ENCODE data around the gene SHC4.
"Not testable (repeated sequence)": the region's sequence is repeated elsewhere in the genome, so short reads cannot be mapped to it uniquely, and the experiment has no call there.

Gene SHC4

DNA sequence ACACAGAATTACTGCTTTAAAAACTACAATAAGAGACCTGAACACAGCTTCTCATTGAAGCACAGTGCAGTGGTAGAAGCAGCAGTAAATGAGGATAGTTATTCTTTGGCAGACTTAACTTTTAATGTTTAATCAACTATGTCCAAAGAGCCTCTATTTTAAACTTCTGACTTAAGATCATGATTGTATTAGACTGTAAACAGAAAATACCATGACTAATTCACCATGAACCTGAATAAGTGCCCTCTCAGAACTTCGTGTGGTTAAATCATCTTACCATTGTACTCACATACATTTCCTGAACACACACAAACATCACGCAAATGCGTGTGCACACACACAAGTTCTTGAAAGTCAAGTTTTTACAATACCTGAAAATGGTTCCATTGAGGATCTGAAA, 166.8 kb downstream of the SHC4 start:
- no peak for DNase-seq (ENCODE audit: low read depth in 2 of 2)

DNA sequence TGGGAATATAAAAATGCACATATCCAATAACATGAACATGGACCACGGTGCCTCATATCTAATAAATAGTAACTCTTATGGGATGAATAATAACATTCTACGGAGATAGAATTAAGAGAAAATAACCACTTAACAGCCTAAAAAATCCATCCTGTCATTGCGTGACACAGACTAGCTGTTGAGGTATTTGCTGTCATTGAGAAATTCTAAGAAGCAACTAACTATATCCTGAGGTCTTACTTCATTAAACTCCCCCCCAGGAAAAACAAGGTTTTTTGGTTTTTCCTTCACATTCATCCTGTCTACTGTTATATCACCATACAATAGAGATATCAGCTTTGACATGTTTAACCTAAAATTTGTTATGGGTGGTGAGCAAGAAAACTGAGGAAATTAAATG, 167.2 kb downstream of the SHC4 start:
- DNase-seq (ENCODE audit: low read depth in 2 of 2): no peak

DNA sequence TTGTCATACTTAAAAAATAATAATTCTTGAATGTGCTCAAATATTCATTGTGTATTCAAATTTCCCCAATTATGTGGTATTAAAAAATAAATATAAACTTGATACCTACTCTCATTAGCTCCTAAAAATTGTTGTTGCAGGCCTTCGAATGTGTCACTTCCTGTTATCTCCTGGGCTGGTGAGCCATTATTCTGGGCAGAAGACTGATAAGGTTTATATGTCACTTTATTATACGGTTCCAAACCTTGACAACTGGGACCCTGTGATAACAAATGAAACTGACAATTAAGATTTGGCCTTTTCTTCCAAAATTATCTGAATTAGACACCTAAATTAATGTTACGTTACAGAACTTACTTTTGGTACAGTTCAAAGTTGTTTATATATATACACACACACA, 167.8 kb downstream of the SHC4 start:
- DNase-seq (ENCODE audit: low read depth in 2 of 2): no peak

DNA sequence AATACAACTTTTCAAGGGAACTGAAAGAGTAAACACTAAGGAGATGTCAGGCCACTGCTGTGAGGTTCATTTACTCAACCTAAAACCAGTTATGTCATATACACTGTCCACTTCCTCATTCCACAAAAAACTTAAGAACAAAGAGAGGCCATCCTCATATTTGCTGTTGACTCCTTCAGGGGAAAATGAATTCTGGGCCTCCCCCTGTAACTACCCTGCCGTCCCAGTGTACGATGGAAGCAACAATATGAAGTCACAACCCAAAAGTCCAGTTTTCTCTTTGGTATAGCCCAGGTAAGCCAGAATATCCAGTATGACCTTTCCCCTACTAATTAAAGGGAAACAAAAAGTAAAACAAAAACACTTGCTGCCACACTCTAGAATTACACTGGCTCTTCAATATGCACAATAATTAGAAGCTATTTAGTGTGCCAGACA, 169.0 kb downstream of the SHC4 start:
- no peak for DNase-seq (ENCODE audit: low read depth in 2 of 2)

DNA sequence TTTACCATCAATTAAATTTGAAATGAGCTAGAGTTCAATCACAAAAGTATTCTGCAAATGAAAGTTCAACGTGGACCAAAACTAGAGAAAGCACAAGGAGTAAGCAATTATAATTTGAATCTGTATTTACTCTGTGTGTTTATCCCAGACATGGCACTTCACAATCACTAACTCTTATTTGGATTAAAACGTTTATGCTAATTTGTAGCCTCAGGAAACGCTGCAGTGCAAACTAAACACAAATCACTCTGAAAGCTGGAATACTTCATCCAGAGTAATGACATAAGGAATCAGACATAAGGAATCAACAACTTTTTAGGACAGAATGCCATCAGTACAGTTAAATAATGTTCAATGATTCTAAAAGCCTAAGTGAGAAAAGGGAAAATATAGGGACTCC, 171.3 kb downstream of the SHC4 start:
- DNase-seq (ENCODE audit: low read depth in 2 of 2): no peak

DNA sequence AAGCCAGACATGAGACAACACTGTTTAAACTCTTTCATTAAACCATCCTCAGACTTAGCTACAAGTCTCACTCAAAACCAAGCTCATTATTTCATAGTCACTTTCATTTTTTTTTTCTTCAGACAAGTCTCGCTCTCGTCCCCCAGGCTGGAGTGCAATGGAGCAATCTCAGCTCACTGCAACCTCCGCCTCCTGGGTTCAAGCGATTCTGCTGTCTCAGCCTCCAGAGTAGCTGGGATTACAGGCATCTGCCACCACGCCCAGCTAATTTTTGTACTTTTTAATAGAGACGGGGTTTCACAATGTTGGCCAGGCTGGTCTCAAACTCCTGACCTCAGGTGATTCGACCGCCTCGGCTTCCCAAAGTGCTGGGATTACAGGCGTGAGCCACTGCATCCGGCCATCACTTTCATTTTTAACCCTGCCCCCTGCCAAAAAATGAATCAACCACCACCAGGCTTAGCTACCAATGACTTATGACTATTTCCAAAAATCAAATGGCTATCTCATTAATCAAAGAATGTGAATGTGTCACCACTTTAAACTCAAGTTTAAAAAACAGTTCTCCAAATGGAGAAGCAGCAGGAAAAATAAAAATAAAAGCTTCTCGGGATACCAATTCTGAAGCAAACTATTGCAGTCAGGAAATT, 173.1 kb downstream of the SHC4 start:
- DNase-seq (ENCODE audit: low read depth in 2 of 2): not testable (repeated sequence)

DNA sequence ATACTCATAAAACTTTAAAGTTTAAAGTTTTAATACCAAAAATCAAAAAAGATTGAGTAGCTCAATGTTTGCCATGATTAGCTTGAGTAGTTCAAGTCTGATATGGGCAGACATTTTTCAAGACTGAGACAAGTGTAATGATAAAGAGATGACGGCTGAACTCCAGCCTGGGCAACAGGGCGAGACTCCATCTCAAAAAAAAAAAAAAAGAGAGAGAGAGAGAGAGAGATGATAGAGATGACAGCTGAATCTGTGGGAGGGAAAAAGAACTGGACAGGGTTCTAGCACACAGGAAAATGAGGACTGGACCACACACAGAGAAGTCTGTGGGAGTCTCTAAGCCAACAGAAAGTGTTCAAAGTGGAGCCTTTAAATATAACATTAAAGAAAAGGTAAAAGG, 178.0 kb downstream of the SHC4 start:
- no peak for DNase-seq (ENCODE audit: low read depth in 2 of 2)

DNA sequence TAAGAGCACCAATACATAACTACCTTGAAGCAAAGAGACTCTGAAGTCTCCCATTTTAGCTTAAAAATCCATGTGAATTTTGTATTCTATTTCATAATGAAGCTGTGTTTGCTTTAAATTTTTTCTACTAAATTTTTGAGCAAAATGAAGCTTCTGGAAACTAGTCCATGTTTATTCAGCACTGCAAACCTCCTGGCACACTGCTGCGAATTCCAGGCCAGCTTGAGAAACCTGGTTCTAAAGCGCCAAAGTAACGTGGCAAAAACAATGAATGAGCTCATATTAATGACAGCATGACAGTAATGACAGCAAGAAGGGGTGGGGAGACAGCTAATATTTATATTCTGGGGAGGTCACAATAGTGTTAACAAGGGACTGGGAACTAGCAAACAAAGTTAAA, 178.5 kb downstream of the SHC4 start:
- DNase-seq (ENCODE audit: low read depth in 2 of 2): no peak

DNA sequence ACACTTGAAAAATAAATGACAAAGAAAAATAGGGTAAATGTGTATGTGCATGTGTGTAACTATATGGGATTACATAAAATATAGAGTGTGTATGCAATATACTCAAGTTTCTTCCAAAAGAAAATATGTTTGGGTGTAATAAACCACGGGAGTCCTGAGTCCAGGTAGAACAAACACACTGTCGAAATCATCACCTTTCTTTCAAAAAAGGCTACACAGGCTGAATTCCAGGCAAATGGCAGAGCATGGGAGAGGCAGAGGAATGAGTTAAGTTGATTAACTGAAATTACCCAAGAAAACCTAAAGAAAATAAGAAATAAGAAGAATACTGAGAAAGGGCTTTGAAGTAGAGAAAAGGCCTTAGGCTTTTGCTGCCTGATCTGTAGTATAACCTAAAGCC, 179.0 kb downstream of the SHC4 start:
- DNase-seq (ENCODE audit: low read depth in 2 of 2): no peak

DNA sequence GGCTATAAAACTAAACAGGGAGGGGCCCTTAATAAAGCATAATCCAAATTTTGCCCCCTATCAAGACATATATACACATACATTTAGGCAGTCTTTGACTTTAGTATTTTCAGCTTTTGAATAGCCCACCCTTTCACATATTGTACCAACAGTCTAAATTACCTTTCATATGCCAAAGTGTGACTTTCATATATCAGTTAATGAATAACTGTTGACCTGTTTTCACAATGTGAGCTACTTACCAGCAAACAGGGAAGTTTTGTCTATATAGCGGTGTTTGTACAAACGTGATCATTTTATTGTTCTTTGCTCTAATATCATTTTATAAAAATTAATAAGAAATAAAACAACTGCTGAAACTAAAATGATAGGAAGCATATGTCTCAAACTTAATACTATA, 180.8 kb downstream of the SHC4 start:
- no peak for DNase-seq (ENCODE audit: low read depth in 2 of 2)

DNA sequence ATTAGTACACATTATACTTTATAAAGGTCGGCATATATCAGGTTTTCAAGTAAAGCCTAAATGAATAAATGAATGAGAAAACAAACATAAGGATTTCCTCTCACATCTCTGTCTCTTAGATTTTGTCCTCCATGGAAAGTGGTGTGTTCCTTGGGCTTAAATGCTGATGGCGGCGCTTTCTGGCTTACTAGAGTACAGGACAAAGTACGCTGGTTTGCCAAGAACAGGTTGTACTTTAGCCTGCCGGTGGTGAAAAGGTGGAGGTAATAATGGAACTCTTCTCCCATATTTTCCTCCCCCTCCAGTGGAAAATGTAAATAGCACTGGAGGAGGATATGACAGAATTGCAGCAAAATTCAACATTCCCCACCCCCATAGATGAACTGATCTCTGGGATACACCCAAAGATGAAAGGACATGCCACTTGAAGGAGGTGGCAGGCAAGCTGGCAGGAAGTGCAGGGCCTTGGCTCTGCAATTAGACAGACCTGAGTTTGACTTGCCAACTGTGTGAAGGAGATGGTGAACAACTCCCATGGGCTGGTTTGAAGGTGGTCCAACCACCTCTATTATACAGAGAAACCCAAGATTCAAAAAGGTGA, 182.1 kb downstream of the SHC4 start:
- no peak for DNase-seq (ENCODE audit: low read depth in 2 of 2)

DNA sequence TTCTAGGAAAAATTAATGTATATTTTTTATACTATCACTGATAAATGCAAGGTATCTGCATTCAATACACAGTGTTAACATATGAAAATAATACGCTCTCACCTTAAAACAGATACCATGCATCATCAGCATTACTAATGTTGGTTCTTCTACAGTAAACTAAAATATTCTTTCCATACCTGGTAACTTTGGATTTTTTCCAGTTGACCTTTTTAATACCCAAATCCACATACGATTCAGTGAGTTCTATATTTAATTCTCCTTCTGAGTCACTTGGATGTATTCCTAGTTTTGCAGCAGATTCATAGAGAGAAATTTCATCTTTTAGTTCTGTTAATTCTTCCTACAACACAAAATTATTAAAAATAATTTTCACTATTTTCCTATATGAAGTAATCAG, 182.7 kb downstream of the SHC4 start:
- DNase-seq (ENCODE audit: low read depth in 2 of 2): no peak

DNA sequence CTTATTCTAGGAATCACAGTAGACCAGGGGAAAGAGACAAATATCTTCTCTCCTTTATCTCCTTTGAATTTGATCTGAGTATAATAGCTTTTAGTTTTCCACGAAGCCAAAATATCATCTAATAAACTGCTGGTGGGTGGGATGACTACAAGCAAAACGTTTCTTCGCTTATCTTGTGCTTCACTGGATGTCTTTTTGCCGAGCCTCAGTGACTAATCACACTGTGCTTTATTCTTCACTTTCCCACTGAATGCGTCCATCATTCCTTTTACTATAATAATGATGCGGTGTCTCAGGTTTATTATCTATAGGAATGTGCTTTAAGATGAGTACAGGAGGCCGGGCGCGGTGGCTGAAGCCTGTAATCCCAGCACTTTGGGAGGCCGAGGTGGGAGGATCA, 185.4 kb downstream of the SHC4 start:
- DNase-seq (ENCODE audit: low read depth in 2 of 2): no peak

DNA sequence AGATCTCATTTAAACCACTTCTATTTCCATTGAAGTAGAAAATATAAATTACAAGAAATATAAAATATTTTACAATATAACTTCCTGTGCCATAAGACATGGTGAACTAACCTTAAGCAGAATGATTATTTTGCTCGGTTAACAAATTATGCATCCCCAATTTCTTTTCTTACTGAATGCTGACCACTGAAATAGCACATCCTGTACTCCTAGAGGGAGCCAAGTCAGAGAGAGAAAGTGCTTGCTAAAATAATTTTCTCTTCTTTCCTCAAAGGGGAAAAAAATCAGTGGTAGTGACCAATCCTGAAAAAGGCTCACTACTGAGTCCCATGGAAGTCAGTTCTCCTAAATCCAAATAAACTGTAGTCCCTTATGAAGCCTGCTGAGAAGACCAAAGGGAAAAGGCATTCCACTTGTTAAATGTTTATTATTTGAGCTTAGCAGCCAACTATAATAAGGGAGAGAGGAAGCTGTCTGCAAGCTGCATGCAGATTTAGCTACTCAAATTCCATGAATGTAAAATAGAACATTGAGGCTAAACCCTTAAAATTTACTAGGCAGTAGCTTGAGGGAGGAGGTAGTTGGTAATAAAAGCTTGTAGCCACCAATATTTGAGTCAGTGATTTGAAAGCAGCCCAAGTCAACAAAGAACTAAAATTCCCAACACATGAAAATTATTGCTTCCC, 185.9 kb downstream of the SHC4 start:
- DNase-seq (ENCODE audit: low read depth in 2 of 2): no peak

DNA sequence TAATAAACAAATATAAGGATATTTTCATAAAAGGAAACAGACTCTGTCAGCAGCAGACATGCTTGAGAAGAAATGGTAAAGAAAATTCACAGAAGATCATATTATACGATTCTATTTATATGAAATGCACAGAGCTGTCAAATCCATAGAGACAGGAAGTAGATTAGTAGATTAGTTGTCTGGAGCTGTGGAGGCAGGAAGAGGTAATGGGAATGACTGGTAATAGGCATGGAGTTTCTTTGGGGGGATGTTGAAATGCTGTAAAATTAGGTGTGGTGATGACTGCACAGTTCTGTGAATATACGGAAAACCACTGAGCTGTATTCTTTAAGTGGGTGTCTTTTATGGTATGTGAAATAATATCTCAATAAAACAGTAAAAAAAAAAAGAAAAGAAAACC, 188.2 kb downstream of the SHC4 start:
- no peak for DNase-seq (ENCODE audit: low read depth in 2 of 2)

DNA sequence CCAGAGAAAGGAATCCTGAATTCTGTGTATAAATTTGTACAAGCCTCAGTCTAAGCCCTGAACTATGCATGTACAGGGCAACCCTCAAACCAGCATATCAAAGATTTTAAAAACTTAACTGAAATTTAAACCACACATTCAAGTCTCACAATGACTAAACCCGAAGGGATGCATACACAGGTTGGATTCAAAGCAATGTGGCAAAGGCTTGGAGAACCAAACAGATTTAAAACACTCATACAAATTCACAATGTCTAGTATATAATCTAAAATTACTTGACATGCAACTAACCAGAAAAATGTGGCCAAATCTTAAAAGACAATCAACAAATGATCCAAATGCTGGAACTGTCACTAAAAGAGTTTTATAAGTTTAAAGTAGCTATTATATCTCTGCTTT, 189.2 kb downstream of the SHC4 start:
- DNase-seq (ENCODE audit: low read depth in 2 of 2): no peak

All from stimulated activated CD8-positive, alpha-beta memory T cell treated with anti-CD3 and anti-CD28 coated beads, Interleukin-2, amount 100 ng/mL, for 48 hours (primary cell).